Stimulated activated CD8-positive, alpha-beta memory T cell treated with anti-CD3 and anti-CD28 coated beads, Interleukin-12 subunit alpha, Interleukin-12 subunit beta, amount 100 ng/mL, for 24 hours (primary cell): ENCODE data around the gene KRTAP10-4.
"Not testable (repeated sequence)": the region's sequence is repeated elsewhere in the genome, so short reads cannot be mapped to it uniquely, and the experiment has no call there.

Source experiments
- DNase-seq: peaks from one replicate; pipeline ENCODE4 v3.0.0-alpha.2; 2020; ENCODE audit errors: extremely low read depth

The KRTAP10-4 gene

GRCh38 chr21:44579056-44579832 lies 5.7 kb downstream of the KRTAP10-4 start:
- DNase-seq, result no peak

DNA sequence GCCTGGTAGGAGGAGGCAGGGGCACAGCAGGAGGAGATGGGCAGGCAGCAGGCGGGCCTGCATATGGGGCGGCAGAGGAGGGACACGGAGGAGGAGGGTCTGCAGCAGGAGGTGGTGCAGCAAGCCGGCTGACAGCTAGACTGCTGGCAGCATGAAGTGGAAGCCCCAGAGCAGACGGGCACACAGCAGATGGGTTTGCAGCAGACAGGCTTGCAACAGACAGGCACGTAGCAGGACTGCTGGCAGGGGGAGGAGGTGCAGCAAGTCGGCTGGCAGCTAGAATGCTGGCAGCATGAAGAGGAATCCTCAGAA lies 6.3 kb downstream of the KRTAP10-4 start:
- DNase-seq, result no peak

- DNase-seq, result not testable (repeated sequence)
Measured at GRCh38 chr21:44580231-44580821, 6.8 kb downstream of the KRTAP10-4 start, which contains the start of gene KRTAP10-5. Gene KRTAP10-5 (minus strand): TSS chr21:44580604. CDS start chr21:44580578, 26 bp downstream.

DNA sequence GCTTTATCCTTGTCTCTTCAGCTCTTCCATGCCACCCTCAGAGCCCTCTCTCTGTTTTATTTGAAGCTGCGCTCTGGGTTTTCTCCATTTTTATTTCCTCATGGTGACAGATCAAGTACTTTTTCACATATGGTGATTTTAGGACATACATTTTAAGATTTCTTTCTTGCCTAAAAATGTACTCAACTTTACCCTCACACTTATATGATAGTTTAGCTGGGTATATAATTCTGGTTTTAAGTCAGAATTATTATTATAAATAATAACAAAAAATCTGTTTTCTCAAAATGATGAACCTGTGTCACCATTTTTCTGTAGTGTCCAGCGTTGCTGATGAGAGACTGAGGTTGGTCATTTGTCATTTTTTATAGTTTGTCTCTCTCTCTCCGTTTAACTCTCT lies 7.6 kb downstream of the KRTAP10-4 start:
- DNase-seq, result no peak

DNA sequence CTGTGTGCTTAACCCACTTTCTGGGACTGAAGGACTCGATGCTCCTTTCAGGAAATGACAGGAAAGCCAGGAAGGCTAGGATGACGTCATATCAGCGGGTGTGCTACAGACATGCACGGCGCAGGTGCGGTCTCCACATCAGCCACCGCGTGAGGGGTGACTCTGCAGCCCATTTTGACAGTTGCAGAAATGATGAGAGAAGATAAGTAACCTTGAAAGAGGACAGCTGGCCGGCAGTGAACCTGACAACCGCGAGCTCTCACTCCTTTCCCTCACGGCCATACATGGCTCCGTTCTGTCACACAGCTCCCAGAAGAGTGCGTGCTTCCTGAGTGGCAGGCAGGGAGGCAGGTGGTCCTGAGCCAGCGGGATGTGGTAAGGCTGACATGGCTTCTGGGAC lies 8.5 kb downstream of the KRTAP10-4 start:
- no peak for DNase-seq

DNA sequence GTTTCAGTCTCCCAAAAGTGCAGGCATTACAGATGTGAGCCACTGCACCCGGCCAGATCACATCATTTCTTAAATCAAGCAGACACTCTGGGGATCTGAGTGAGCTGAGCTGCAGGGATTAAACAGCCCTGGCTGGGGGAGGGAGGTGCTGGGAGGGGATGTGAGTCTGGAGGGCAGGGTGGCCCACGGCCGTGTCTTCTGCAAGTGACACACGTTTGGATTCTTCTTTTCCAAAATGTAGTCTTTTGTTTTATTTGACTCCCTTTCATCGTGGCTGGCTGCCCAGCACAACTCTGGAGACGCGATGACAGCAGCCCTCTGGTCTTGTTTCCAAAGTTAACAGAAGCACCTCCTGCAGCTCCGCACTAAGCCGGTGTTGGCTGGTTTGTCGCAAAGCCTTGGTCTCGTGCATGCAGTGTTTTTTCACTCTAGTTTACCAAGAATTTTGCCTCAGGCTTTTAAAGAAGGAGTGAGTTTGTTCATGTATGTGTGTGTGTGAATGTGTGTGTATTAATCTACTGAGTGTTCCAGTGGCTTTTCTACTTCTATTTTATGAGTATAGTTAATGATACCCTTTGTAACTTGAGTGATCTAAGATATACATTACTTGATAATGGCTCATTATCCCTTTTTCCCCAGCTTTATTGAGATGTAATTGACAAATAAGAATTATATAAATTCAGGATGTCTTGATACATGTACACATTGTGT lies 9.7 kb downstream of the KRTAP10-4 start:
- DNase-seq, result no peak

DNA sequence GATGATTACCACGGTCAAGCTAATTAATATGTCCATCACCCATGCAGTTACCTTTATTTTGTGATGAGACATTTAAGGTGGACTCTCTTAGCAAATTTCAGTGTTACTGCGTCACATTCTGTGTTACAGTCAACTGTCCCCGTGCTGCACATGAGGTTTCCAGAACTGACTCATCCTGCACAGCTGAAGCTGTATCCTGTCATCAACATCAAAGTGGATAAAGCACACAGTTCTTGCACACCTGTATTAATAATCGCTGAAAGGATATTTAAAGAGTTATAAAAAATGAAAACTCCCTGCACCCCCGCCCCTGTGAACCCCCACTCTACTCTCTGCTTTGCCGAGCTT lies 10.2 kb downstream of the KRTAP10-4 start:
- no peak for DNase-seq

GRCh38 chr21:44585892-44586291 lies 12.4 kb downstream of the KRTAP10-4 start:
- no peak for DNase-seq

- DNase-seq, result no peak
Measured at GRCh38 chr21:44589094-44589493, 15.6 kb downstream of the KRTAP10-4 start.

DNA sequence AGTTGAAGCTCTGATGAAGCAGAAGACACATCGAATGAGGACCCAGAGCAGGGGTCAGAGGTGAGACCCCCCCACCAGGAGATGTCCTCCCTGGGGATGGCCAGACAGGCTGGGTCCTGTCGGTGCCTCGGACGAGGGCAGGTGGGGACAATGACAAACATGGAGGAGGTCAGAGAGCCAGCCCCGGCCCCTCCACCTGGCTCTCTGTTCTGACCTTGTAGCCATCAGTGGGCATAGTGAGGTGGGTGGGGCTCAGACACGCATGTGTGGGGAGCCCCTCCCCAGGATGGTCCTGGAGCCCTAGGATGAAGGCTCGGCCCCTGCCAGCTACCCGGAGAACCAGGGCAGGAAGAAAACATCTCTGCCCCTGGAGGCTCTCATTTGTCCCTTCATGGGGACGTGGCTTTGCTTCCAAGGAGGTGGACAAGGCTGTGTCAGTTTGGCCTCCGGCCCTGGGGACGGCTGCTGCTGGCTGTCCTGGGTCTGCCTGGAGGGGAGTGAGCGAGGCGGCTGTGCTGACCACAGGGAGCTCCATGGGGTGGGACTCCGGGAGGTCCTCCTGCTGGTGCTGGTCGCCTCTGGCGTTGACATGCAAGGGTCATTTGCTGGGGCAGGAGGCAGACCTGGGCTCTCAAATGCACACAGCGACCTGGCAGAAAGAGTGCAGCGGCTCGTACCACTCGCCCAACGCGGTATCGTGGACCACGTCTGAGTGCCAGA lies 16.2 kb downstream of the KRTAP10-4 start:
- DNase-seq, result no peak

GRCh38 chr21:44590311-44590721 lies 16.8 kb downstream of the KRTAP10-4 start:
- no peak for DNase-seq

DNA sequence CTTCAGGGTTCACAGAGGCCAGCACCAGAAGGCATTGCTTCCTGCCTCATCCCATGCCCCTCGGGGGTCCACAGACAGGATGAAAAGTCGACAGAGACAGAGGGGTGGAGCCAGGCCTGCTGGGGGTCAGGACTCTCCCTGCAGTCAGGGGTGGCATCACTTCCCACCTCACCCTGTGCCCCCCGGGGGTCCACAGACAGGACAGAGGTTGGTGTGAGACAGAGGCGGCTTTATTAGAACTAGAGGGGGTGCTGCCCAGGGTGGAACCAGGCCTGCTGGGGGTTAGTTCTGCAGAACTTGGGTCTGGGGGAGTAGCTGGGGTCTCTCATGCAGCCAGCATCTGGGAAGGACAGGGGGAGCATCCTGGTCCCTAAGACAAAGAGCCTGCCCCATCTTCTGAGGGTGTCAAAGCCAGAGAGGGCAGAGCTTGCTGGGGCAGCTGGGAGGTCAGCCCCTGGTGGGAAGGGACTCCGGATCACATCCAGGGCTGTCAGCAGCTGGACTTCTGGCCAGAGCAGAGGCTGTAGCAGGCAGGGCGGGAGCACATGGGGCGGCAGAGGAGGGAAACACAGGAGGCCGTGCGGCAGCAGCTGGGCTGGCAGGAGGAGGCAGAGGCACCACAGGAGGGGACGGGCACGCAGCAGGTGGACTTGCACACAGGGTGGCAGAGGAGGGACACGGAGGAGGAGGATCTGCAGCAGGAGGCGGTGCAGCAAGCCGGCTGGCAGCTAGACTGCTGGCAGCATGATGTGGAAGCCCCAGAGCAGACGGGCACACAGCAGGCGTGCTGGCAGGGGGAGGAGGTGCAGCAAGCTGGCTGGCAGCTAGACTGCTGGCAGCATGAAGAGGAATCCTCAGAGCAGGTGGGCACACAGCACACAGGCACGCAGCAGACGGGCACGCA lies 17.6 kb downstream of the KRTAP10-4 start:
- DNase-seq, result not testable (repeated sequence)

GRCh38 chr21:44591801-44592130 lies 18.2 kb downstream of the KRTAP10-4 start:
- DNase-seq, result not testable (repeated sequence)

DNA sequence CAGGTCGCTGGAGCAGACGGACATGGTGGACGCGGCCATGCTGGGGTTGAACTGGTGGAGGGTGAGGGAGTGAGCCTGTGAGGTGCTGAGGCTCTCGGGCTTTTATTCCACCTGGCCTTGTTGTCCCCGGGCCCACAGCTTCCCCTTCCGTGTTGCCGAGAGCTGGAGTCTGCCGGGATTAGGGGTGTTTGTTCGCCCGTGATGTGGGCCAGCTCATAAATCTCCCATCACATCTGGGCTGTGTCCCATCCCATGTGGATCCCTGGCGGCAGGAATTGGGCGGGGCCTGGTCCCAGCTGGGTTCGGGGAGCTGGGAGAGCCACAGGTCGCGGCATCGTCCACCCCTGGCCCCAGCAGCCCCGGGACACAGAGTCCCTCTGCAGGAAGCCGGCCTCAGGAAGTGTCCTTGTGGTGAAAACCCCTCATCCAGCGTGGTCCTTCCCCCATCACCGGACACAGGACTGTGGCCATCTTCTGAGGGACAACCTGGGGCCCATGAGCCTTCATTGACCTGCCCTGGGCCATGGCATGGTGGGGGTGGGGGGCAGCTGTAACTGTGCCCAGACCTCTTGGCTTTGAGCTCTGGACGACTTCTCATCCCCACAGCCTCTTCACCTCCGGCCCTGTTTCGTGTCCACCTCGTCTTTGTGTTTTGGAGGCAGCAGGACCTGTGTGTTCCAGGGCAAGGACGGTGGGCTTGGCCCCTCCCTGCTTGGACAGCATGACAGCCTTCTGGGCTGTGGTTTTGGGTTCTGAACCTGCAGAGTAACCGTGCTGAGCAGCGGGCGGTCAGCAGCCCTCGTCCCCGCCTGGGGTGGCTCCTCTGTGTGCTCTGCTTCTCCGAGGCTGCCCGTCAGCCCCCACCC lies 19.1 kb downstream of the KRTAP10-4 start, which contains the start of gene KRTAP10-6:
TSS of gene KRTAP10-6 (minus strand) at position 60 of the 866 bp plus-strand sequence. CDS start at position 39, 21 bp downstream.
- DNase-seq, result no peak

DNA sequence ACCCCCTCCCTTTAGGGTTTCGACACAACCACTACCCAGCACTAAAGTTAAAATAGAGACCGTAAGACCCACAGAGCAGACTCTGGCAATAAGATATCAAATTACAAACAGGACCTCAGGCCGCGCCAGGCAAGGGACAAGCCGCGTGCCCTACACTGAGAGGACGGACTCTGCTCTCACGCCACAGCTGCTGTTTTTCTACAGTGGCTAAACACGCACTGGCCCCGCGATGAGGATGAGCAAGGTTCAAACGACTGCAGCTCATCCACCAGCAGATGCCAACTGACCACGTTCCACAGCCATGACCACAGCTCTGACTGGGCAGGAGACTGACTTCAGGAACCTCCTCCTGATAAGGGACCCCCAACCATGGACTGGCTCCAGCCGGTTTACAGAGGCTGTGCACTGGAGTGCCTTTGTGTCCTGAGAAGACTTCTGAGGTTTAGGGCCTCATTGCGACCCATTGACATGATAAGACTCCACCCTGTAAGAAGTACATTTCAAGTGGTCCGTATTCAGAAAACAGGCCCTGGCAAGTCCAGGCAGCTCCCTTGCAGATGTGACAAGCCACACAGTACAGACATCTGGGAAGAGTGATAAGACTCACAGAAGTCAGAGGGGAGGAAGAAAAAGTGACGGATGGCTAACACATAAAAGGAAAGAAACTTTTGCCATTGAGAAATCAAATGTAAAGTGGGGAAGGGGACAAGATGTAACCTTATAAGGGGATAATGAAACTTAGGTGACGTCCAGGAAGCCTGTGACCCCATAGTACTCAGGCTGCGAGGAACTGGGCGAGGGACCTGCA lies 20.3 kb downstream of the KRTAP10-4 start:
- no peak for DNase-seq

GRCh38 chr21:44594406-44594916 lies 20.9 kb downstream of the KRTAP10-4 start:
- DNase-seq, result no peak

DNA sequence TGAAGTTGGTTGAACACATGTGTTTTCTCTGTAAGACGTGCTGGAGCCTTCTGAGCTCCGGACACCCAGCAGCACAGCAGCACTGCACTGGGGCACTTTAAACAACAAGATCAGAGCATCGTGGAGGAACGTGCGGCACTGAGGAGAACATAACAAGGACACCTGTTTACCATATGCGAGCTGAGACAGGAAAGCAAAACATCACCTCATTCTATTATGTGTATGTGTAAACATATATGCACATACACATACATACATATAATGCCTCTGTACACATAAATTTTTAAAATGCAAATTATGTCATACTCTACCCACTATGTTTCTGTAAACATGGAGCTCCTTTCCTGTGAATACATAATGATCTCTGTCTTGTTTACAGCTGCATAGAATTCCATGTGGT lies 22.0 kb downstream of the KRTAP10-4 start:
- DNase-seq, result no peak

- no peak for DNase-seq
Measured at GRCh38 chr21:44596068-44596725, 22.7 kb downstream of the KRTAP10-4 start.

GRCh38 chr21:44598061-44598460 lies 24.5 kb downstream of the KRTAP10-4 start:
- no peak for DNase-seq
